ENCODE results near the gene C1QTNF12.

C1QTNF12 gene

DNA sequence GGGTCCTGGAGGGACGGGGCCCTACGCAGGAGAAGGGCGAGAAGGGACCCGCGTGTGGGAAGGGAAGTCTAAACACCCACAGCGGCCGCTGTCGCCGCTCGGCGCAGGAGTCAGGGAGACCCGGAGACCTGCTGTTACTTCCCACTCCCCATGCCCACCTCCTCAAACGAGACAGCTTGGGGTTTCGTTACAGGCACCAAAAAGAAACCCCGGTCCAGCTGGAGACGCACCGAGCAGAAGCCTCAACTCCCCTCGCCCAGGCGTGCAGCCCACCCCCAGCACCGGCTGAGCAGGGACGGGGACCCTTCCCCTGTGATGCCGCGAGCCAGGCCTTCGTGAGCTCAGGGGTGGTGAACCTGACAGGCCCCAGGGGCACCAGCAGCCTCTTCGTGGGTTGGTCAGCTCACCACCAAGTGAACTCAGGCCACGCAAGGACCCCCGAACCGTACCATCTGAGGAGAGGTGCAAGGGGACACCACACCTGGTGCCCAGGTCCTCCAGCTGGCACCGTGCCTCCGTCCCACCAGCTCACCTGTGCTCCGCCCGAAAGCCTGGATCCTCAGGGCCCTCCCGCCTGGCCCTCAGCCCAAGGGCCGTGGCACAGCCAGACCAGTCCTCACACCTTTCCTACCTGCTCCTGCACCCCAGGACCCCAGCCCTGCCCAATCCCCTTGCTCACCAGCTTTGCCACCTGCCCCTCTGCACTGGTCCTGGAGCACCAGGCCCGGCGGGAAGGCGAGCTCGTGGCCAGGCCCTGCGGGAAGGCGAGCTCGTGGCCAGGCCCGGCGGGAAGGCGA, 19.8 kb downstream of the C1QTNF12 start:
- no peak for DNase-seq

DNA sequence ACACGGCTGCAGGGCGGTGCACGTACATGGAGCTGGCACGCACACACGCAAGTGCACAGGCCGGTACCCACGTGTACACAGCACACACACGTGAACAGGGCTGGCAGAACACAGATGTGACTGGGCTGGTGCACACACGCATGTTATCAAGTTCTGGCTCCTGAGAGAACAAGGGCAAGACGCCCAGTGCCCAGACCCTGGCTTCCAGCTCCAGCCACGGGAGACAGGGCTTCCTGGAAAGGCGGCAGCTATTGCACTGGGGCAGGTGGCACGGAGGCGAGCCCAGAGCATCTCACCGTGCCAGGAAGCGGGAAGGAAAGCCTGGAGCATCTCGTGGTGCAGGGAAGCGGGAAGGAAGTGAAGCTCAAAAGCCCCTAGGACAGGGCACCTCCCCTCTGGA, 20.6 kb downstream of the C1QTNF12 start:
- no peak for DNase-seq

DNA sequence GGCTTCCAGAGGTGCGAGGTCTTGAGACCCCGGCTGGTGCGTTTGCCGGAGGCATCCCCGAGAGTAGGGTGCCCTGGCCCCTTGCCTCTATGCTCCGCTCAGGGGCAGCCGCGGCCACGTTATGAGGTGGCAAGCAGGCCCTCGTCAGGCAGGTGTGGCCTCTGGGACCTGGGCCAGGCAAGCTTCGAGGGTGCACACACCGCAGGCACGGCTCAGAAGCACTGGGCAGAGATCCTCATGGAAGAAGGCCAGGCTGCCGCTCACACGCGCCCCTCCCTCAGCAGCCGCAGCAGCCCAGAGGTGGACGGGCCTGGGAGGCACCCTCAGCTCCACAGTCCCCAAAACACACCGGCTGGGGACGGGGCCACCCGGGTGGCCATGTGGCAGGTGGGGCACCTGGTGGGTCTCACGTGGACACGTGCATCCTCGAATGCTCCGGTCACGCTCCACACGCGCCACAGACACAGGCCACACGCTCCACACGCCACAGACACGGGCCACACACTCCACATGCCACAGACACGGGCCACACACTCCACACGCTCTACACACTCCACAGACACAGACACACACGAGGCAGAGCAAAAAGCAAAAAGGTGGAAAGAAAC, 21.2 kb downstream of the C1QTNF12 start:
- no peak for DNase-seq

DNA sequence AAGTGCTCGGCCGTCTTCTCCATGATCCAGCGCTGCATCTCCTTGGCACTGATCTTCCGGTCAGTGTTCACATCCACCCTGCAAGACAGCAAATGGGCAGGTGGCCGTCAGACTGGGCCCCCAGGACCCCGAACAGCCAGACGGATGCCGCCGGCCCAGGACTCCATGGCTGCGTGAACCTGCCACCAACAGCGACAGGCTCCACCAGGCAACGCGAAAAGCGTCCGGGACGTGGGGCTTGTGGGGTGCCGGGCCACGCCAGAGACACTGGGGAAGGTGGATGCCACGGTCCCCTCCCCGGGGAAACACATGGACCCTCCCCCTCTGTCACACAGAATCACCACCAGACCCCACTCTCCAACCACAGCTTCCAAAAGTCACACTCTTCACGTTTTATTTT, 22.6 kb downstream of the C1QTNF12 start:
- no peak for DNase-seq

DNA sequence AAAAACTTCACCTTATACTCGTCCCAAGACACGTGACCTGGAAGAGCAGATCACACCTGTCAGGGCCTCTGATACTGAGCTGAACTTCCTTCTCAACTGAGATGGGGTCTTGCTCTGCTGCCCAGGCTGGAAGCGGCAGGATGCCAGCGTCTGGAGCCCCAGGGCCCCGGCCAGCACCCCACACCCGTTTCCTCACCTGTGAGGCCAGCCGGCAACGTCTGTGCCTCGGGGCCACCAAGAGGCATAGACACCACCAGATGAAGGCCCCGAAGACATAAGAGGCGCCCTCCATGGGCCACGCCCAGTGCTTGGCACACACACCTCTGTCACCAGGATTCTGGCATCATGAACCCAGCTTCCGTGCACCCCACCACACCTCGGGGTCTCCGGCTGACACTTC, 23.2 kb downstream of the C1QTNF12 start:
- no peak for DNase-seq

DNA sequence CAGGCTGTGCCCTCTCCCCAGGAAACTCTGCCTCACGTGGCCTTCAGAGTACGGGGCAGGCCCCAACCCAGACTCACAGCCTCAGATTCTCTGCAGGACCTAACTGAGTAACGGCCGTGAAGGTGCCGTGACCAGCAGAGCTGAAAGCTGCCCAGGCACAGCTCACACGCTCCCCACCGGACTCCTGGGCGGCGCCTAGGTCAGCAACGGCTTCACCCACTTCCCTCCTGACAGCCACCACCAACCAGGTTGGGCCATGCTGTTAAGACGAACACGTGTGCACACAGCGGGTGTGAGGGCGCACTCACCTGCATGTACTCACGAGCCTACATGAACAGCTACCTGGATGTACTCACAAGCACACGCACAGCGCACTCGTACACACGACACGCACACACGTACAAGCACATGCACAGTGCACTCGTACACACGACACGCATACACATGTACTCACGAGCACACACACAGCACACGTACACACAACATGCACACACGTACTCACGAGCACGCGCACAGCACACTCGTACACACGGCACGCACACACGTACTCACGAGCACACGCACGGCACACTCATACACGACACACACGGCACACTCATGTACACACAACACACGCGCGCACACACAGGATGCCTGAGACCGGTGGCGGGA, 23.8 kb downstream of the C1QTNF12 start:
- no peak for DNase-seq

DNA sequence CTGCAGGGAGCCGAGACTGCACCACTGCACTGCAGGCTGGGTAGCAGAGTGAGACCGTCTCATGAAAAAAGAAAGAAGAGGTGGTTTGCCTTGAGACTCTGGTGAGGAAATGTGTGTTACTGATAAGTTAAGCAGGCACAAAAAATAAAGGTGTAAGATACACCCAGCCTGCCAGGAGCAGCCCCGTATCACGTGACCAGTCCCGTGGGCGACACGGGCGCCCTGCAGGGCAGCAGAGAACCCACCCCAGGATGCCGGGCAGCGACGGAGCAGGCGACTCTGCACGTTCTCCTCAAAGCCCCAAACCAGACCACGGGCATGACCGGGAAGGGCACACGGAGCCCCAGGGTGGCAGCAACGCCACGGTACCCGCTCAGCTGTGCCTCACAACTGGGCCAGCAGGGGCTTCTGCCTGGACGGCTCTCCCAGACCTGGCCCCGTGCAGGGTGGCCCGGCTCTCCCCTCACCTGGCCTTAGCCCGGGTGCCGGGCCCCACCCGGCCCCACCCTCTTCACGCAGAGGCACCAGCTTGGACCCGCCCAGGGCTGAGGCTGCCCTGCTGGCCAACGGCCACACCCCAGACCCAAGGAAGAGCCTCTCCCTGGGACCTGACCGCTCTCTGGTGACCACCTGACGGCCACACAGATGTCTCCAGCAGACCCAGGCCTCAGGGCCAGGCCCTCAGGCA, 24.5 kb downstream of the C1QTNF12 start:
- no peak for DNase-seq

DNA sequence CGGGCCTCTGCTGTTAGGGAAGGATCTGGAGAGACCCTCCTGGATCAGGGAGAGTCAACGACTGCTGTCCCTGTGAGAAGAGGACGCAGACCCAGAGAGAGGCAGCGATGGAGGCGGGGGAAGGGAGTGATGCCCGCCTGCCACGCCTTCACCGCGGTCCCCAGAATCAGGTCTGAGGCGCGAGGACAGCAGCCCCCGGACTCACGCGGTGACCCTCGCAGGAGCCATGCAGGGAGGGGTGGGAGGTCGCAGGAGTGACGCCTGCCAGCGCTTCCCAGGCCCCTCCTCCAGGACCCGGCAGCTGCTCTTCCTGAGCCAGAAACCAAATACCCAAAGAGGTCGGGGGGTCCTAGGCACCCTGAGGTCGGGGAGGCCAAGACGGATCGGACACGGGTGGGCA, 26.3 kb downstream of the C1QTNF12 start:
- no peak for DNase-seq

DNA sequence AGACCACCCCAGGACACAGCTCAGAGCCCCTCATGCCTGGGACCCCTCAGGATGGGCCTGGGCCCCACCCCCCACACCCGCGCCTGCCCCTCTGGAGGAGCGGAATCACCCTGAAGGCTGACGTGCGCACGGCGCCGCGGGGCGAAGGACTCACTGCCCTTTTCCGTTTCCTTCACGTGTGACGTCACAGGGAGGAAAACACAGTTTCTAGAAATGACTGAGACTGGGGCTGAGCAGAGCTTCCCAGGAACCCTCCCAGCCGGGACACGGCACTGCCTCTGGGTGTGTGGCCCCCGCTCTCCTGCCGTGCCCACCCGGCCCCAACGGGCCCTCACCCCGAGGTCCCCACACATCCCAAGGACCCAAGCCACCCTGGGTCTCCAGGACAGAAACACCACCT, 27.2 kb downstream of the C1QTNF12 start:
- no peak for DNase-seq

DNA sequence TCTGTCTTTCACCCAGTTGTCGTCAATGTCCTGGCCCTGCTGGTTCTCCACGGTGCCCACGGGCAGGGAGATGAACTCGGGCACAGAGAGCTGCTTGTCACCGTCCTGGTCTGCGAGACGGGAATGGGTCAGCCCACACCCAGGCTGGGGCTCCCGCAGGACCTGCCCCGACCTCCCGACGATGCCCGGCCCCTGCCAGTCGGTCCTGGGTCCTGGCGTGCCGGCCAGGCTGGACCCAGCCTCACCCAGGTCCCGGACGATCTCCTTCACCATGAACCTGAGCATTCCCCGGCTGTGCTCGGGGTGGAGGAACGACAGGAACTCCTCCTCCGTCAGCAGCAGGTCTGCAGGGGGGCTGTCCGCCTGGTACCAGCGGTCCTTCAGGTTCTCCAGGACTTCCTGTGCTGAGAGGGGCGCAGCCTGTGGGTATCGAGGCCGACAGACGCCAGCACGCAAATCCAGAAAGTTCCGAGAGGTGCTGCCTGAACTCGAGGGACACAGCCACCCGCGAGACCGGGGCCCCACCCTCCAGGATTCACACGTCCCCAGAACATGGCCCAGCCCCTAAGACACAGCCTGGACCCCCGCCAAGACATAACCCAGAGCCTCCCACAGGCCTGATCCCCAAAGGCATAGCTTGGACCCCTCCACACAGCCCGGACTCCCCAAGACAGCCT, 27.9 kb downstream of the C1QTNF12 start:
- no peak for DNase-seq

DNA sequence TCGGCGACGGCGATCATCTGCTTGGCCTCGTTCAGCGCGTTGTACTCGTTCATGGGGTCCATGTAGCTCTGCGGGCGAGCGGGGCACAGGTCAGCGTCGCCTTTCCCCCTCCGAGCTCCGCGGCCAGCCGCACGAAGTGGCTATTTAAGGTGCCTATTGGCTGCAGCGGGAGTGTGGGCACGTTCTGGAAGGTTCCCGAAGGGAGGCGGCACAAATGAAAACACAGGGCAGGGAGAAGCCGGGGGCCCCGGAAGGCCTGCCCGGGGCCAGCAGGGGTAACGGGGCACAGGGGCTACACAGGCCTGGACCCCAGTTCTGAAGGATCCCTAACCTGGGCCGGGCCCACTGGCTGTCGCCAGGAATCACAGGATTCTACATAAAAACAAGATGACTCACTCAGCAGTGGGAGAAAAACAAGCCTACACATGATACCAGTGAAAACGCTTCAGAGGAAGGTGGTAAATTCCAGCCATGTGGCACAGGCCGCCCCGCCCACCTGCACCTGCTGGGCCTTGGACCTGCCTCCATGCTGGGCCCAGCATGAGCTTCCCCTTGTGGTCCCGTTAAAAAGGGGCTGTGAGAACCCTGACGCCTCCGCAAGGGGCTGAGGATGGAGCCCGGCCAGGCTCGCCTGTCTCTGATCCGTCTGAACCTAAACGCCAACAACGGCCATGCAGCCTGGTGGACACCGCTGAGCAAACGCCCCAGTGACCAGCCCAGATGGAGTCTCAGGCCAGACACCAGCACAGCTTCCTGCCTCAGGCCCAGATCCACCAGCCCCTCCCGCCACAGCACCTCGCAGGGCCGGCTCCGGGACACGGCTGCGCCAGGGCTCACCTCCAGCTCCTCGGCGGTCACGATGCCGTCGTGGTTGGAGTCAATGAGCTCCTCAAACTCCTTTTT, 28.6 kb downstream of the C1QTNF12 start:
- DNase-seq, result no peak

DNA sequence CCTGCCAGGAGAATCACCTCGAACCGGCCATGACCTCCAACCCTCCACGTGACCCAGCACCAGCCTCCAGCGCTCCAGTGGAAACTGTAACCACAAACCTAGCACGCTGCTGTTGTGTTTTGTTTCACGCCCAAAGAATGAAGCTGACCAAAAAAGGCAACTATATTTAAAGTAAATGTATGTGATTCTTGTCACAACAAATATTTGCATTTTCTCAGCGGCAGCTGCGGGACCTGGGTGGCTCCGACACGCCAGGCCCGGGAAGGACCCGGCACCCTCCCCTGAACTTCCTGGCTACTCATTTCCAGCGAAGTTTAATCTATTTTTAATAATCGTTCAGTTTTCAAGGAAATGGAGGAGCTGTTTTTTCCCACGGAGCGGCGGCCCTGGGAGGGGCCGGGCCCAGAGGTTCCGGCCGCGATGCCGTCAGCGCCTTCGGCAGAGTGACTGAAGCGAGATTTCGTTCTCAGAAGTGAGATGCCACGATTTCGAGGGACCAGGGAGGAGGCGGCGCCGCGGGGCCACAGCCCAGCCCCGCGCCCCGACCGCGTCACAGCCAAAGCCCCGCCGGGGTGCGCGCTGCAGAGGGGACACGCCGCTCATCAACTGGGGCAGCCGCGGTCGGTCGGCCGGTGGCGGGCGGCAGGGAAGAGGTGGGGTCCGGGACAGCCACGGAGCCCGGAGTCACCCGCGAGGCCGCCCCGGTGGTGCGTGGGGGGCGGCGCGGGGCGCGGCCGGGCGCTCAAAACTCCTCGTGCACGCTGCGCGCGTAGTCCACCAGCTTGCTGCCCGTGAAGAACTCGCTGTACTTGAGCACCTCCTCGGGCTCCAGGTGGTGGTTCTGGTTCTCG, 29.5 kb downstream of the C1QTNF12 start:
- DNase-seq, result no peak

DNA sequence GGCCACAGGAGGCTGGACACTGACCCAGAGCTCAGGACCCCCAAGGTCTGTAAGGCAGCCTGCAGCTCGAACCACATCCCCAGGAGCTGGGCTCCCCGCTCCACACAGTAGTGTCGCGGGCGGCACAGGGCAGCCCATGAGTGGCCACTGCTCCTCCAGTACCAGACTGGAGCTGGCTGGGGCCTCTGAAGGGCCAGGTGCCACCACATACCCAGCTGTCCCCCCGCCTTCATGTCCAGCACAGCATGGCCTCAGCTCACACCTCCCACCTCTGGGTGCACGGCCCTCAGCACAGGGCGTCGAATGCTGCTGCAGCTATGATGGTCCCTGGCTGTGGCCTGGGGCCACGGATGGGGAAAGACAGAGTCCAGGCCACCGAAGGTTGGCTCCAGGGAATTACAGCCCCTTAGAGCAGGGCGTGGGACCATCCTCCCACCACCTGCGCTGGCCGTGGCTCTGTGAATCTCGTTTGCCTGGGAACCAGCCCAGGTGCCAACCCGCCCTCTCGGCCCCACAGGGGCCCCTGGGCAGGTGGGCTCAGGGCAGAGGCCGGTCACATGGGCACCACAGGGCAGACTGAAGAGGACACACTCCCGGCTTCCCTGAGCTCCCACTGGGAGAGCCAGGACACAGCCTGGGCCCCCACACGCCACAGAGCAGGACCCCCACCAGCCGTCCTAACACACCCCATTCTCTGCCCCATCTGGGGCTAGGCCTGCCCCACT, 30.5 kb downstream of the C1QTNF12 start:
- no peak for DNase-seq

DNA sequence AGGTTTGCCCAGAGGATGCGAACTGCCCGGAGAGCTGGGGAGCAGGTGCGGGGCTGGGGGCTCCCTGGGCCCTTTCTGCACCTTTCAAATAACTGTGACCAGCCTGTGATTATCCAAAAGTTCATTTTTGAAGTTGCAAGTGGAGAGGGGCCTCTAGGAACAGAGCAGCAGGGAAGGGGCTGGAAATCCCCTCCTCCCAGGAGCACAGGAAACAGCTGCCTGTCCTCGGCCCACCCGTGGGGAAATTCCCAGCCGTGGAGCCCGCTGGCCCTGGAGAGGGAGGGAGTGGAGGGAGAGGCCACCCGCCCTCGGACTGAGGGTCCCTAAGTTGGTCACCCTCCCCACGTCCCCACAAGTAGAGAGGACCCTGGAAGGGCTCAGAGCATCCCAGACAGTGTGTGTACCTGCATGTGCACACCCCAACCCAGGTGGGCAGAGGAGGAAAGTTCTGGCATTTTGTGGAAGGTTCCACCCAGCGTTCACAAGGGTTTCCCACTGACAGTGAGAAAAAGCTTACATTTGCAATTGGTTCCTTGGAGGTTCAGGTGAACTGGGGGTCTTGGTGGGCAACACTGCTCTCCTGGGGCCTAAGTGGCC, 31.3 kb downstream of the C1QTNF12 start:
- DNase-seq, result no peak

DNA sequence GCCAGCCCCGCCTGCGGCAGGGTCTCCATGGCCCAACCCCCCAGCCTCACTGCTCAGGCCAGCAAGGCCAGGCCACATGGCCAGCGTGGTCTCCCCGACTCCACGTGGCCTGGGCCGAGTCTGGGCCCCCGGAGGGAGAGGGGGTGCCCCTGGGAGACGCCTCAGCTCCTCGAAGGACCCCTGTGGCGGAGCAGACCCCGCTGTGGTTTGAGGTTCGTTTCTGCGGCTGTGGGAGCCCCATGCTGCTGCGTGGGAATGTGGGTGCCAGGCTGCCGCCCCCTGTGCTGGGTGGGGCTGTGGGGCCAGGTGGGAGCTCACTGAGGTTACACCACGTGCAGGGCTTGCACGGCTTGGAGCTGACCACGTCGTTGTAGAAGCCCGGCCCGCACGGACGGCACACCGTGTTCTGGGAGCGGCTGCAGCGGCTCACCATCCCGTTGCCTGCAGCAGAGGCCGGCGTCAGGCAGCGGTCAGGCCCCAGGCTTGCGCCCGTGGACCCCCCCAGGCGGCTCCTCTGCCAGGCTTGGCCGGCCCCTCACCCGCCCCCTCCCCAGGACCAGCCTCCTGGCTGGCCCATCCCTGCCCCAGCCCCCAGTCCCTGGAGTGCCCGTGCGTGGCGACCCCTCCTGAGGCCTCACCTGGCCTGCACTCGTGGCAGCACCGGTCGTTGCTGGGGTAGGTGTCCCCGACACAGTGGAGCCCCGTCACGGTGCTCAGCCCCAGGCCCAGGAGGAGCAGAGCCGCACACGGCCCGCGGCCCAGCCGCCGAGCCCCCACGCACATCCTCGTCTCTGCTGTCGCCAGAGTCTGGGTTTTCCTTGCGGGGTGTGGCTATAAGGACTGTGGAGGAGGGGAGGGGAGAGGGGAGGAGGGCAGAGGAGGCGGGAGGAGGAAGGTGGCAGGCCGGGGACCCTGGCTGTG, 32.9 kb downstream of the C1QTNF12 start, which contains the start of gene TNFRSF4:
Gene TNFRSF4, minus strand, starts transcription at position 809 of the 921 bp plus-strand sequence. Its CDS starts 26 bp downstream, at position 783.
- no peak for DNase-seq

DNA sequence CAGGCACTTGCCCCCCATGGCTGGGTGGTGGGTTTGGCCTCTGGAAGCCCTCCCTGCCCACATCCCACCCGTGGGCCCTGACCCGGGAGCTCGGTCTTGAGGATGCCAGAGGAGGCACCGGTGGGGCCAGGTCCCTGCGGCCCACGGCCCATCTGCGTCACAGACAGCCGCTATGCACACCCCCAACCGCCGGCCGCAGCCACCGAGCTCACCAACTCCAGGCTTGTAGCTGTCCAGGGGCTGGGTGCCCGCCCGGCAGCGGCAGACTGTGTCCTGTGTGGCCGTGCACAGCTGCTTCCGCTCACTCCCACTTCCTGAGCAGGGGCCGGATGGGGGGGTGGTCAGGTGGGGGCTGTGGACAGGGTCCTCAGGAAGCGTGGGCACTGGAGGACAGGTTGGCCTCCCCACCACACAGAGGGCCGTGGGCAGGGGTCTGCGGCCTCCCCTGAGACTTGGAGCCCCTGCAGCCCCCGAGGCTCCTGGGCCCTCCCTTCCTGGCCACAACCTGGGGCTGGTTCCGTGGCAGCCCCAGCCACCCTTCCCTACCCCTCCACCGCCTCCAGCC, 33.7 kb downstream of the C1QTNF12 start:
- no peak for DNase-seq

DNA sequence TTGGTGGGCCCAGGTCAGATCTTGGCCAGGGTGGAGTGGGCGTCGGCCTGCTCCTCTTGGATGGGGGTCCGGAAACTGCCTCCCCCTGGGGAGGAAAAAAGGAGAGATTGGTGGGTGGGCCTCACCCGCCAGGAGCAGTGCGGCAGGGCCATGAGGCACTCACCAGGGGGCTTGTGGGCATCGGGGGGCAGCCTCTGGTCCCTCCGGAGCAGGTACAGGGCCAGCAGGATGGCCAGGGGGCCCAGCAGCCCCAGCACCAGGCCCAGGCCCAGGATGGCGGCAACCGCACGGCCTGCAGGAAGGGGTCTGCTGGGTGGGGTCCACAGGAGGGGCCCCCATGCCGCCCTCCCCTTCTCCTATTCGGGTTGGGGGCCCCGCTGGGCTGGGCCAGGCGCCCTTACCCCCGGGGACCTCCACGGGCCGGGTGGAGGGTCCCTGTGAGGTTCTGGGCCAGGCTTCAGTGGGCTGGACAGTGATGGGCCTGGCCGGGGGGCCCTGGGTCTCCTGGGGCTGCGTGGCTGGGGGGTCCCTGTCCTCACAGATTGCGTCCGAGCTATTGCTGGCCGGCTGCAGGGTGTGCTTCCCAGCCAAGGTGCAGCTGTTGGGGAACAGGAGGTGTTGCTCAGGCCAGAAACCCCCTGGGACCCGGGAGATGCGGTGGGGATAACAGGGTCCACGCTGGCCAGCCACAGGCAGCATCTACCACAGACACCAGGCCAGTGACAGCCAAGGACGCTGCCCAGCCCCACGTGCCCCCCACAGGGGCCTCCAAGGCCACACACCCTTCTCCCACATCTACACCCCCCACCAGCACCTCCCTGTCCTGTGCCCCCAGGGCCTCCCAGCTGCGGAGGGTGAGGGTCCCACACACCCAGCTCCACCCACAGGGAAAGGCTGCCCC, 34.7 kb downstream of the C1QTNF12 start:
- no peak for DNase-seq

All from eye (tissue), 1 donor.